Prostate gland (tissue), 2 donors: ENCODE measurements around the gene GRID1. TPM values are rescaled to one million over a fixed set of nuclear protein-coding genes. Genes with fewer than 3 reads are reported as not detected.

Experiments used
- DNase-seq: peaks from one replicate; pipeline ENCODE4 v3.0.0-alpha.2; 2019; ENCODE audit warnings: low spot score
- H3K27ac ChIP-seq, 2 donors: fragments of 200-600 bp; sonication (generic); 2 replicates each; pipeline ENCODE4 v1.5.1; 2017 to 2019
- H3K27me3 ChIP-seq: fragments of 200-600 bp; sonication (generic); replicated peaks from 2 replicates; pipeline ENCODE4 v1.5.1; 2019; ENCODE audit not compliant: insufficient read depth
- H3K36me3 ChIP-seq, 2 donors: fragments of 200-600 bp; sonication (generic); 1 replicate in 1 of 2; 2 replicates in 1 of 2; pipeline versions ENCODE4 v1.5.1 to v1.8.1; 2017 to 2019
- H3K4me1 ChIP-seq: fragments of 200-600 bp; sonication (generic); replicated peaks from 2 replicates; pipeline ENCODE4 v1.5.1; 2019
- H3K4me3 ChIP-seq, 2 donors: fragments of 200-600 bp; sonication (generic); 2 replicates each; pipeline ENCODE4 v1.5.1; 2017 to 2019
- H3K9me3 ChIP-seq: fragments of 200-600 bp; sonication (generic); 2 replicates; pipeline ENCODE4 v1.5.1; 2017
- POLR2A ChIP-seq: fragments of 450-650 bp; IDR thresholded peaks from one replicate; pipeline ENCODE4 v1.6.1; 2016; ENCODE audit warnings: antibody characterized with exemption, mild to moderate bottlenecking
- POLR2AphosphoS5 ChIP-seq: sonication (generic); formaldehyde crosslinking; IDR thresholded peaks from one replicate; pipeline ENCODE4 v1.6.1; 2017; ENCODE audit warnings: antibody characterized with exemption
- WGBS: methylation state at CpG from one replicate; pipeline ENCODE4 v1.1.5; 2018; 5-methylcytosine and 5-hydroxymethylcytosine counted together
- intact Hi-C: fragments of 100-400 bp; cut with DNase I; formaldehyde crosslinking; loops from one replicate; pipeline ENCODE4 v1.14.2; 2022
- total RNA-seq, 2 donors: library from RNA; depleted of rRNA; stranded (reverse); fragments of >200 nt; gene quantifications; one replicate each; pipeline ENCODE4 v1.1.0, GENCODE V29; 2016
- TF ChIP-seq, protein P1 (sequence below), 4 experiments: fragments of 200-600 bp in 2 of 4; fragments of 450-650 bp in 2 of 4; sonication (generic) in 2 of 4; IDR thresholded peaks; 1 replicate in 3 of 4; 2 replicates in 1 of 4; pipeline ENCODE4 v1.5.1; 2016 to 2019; ENCODE audit warnings: antibody characterized with exemption in 4 of 4, mild to moderate bottlenecking in 2 of 4, moderate library complexity in 2 of 4

GRID1 gene
- total RNA-seq, 2 donors from 2014 or later, result 1.0 to 10.0 TPM

DNA sequence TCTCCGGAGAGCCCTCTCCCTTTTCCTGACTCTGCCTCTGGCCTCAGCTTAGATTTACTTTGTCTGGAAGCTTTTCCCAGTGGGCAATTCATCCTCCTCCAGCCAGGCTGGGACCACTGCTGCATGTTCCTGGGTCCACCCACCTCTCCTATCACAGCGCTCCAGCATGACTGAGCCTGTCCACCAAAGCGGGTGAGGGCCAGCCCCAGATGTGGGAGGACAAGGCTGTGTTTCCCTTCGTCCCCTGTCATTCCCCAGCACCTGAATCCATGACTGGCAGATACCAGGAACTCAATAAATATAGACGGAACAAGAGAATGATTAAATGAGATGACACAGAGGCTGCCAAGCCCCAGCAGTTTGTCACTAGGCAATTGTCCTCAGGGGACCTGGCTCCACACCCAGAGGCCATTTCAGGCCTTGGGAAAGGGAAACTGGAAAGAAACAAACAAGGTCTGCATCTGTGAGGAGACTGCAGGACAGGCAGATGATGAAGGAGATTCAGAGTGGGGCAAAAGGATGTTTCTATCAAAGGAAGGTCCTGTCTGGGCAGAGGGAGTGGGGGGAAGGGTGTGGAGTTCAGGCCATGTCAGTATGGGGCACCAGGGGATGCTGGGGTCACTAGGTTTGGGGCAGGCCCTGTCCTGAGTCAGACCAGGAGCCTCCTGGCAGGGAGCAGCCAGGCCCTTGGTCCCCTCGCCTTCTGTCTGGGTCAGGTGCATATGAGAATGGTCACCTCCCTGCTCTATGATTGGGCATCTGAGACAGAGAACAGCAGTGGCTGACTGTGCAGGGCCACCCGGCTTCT is 576.4 kb downstream of the GRID1 start:
- Histone ChIP-seq H3K27ac (no peak overlapping the region), H3K36me3 (no peaks in the 10 kb centered on the region), H3K4me3 (no peak overlapping the region), H3K4me1 (no peaks in the 10 kb centered on the region), H3K9me3 (no peaks in the 10 kb centered on the region), H3K27me3 (no peaks in the 10 kb centered on the region)
- no peak for DNase-seq
- TF ChIP-seq POLR2A (no peak), POLR2AphosphoS5 (no peak)
- TF ChIP-seq, protein P1, sequence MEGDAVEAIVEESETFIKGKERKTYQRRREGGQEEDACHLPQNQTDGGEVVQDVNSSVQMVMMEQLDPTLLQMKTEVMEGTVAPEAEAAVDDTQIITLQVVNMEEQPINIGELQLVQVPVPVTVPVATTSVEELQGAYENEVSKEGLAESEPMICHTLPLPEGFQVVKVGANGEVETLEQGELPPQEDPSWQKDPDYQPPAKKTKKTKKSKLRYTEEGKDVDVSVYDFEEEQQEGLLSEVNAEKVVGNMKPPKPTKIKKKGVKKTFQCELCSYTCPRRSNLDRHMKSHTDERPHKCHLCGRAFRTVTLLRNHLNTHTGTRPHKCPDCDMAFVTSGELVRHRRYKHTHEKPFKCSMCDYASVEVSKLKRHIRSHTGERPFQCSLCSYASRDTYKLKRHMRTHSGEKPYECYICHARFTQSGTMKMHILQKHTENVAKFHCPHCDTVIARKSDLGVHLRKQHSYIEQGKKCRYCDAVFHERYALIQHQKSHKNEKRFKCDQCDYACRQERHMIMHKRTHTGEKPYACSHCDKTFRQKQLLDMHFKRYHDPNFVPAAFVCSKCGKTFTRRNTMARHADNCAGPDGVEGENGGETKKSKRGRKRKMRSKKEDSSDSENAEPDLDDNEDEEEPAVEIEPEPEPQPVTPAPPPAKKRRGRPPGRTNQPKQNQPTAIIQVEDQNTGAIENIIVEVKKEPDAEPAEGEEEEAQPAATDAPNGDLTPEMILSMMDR (IDR thresholded peaks at IDR 0.05), result no peak
- 81% methylated on average over 7 of the region's 7 CpGs for WGBS
- intact Hi-C loops, result loop anchor here (5.0 kb wide), 1 partner anchor 582 kb away; no protein-coding TSS in a partner anchor

DNA sequence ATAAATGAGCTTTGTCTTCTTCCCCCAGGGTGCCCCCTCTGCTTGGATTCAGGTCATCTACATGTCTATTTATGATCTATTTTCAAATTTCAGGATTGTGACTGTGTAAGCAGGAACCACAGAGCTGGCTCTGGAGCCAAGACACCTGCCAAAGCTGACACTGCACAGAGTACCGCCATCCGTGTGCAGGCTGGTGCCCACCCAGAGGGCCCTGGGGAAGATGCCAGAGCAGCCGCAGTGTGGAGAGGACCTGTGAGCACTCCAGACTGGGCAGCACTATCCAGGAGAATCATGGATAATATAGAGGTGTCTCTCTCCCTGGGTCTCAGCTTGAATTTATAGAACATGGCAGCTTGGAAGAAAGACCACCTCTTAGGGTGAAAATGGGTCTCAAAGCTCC is 577.5 kb downstream of the GRID1 start:
- H3K27ac ChIP-seq, result no peak overlapping the region
- H3K27me3 ChIP-seq, result no peaks in the 10 kb centered on the region
- H3K36me3 ChIP-seq, result no peaks in the 10 kb centered on the region
- no peak for DNase-seq
- intact Hi-C loops, result no loop called here
- no peaks in the 10 kb centered on the region for H3K9me3 ChIP-seq
- no peak overlapping the region for H3K4me3 ChIP-seq
- no peaks in the 10 kb centered on the region for H3K4me1 ChIP-seq
- TF ChIP-seq, protein P1 (IDR thresholded peaks at IDR 0.05), result no peak
- TF ChIP-seq POLR2A (no peak), POLR2AphosphoS5 (no peak)
- WGBS, result 68% methylated on average over 3 of the region's 3 CpGs

DNA sequence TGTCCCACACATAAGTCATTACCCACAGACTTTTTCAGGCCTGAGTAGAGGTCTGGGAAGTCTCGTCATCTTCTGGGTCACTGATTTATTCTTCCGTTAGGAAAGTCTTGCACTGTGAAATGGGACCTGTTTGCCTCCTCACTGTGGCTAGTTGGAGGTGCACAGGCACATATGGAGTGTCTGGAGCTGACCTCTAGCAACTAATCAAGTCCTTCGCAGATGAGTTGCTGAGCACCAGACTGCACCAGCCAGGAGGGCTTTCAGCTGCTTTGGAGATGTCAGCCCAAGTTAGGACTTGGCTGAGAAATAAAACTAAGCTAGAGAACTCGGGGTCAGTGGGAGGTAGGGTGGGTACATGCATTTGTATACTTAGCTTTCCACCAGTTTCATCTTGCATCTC is 578.0 kb downstream of the GRID1 start:
- Histone ChIP-seq H3K4me1 (no peaks in the 10 kb centered on the region), H3K36me3 (no peaks in the 10 kb centered on the region), H3K9me3 (no peaks in the 10 kb centered on the region), H3K4me3 (no peak overlapping the region), H3K27ac (no peak overlapping the region), H3K27me3 (no peaks in the 10 kb centered on the region)
- 76% methylated on average over 4 of the region's 4 CpGs for WGBS
- DNase-seq, result no peak
- intact Hi-C loops, result no loop called here
- no peak for TF ChIP-seq POLR2A
- TF ChIP-seq, protein P1 (IDR thresholded peaks at IDR 0.05), result no peak
- TF ChIP-seq POLR2AphosphoS5, result no peak

DNA sequence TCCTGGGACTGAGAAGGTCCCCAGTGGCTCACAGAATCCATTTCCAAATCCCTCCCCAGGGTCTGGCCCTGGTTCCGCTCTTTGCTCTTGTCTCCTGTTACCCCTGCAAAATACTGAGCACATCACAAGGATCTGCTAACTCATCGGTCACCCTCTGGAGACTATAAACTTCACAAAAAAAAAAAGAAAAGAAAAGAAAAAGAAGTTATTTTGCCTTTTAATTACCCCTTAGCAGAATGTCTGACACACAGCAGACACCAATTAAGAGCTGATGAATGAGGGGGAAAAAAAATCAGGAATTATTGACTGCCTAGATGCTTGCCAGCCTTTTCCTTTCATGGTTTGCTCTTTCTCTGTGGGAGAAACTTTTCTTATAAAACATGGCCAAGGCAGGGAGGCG is 578.7 kb downstream of the GRID1 start:
- Histone ChIP-seq H3K27me3 (no peaks in the 10 kb centered on the region), H3K4me1 (no peaks in the 10 kb centered on the region), H3K9me3 (no peaks in the 10 kb centered on the region), H3K4me3 (no peak overlapping the region), H3K27ac (no peak overlapping the region), H3K36me3 (no peaks in the 10 kb centered on the region)
- intact Hi-C loops, result no loop called here
- DNase-seq, result no peak
- 88% methylated on average over 3 of the region's 3 CpGs for WGBS
- TF ChIP-seq POLR2A (no peak), POLR2AphosphoS5 (no peak)
- TF ChIP-seq, protein P1 (IDR thresholded peaks at IDR 0.05), result no peak

DNA sequence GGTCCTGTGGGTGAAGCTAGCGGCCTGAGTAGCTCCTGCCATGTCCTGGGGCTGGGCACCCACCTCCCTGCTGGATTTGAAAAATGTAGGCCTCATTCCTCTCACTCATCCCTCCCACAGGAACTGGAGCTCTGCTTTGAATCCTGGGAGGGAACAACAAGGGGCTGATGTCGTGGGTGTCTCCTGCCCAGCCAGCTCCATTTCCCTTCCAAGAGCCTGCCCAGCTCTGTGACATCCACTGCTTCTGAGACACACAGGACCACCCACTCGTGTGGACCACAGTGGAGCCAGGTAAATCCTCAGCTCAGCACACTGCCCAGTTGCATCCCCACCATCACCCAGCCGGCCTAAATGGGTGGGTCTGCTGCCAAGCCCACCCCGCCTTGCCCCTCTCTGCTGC is 579.2 kb downstream of the GRID1 start:
- Histone ChIP-seq H3K4me1 (no peaks in the 10 kb centered on the region), H3K36me3 (no peaks in the 10 kb centered on the region), H3K27me3 (no peaks in the 10 kb centered on the region), H3K27ac (no peak overlapping the region), H3K4me3 (no peak overlapping the region), H3K9me3 (no peaks in the 10 kb centered on the region)
- TF ChIP-seq POLR2AphosphoS5, result no peak
- TF ChIP-seq, protein P1 (IDR thresholded peaks at IDR 0.05), result no peak
- TF ChIP-seq POLR2A, result no peak
- DNase-seq, result no peak
- 90% methylated on average over 4 of the region's 5 CpGs for WGBS
- intact Hi-C loops, result no loop called here
